Activated naive CD4-positive, alpha-beta T cell treated with Interleukin-2 at 50 U/mL for 16 hours (primary cell): ENCODE data around the gene DAB2.
A peak's percentile ranks its signal among the peaks of the same experiment; 100 is the strongest.
"Not testable (repeated sequence)": the region's sequence is repeated elsewhere in the genome, so short reads cannot be mapped to it uniquely, and the experiment has no call there.

Experiments used
- DNase-seq: peaks from one replicate; pipeline ENCODE4 v3.0.0-alpha.2; 2020

Gene DAB2

DNA sequence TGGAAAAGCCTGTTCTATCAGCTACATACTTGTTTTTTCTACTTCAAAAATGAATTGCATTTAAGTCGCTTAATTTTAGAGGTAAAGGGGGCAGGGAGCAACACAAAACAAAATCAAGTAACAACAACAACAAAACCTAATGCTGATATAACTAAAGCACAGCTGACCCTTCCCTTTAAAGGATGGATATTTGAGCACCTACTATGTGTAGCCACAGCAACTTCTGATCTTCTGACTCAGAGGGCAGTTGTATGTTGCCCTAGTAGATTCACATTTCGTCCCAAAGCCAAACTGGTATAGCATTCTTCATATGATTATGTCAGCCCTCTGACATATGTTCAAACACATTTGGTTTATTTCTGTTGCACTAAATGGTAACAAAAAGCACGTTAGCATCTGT is 6.8 kb downstream of the DAB2 start:
- DNase-seq: no peak

DNA sequence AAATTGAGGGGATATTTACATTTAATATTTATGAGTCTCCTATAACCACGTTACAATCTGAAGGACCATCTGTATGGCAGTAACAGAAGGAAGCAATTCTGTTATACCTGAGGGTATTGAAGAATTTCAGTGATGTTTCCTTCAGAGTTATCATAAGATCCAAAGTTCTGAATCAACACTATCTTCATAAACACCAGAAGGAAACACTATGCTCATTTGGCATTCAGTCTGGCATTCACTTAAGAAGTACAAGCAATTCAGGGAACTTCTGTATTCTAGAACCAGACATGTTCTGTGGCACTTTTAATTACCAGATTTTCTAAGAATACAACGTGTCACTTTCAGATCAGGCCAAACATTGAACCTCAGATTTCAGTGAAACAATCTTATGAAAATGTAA is 9.6 kb downstream of the DAB2 start:
- DNase-seq: no peak

DNA sequence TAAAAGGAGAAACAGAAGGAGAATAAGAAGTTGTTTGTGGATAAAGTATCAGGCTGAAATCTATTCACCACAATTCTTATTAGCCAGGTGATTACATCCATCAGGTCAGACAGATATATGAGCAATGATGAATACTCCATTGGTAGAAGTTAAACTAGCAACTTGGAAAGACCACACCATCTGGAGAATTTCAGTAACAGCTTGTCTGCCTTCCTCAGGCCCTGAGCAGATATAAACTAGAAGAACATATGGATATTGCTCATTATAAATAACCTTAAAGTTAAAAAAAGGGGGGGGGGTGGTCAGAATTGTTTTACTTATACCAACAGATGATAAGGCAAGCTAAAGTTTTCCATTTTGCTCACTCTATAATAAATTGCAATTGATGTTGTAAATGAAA is 10.4 kb downstream of the DAB2 start:
- no peak for DNase-seq

DNA sequence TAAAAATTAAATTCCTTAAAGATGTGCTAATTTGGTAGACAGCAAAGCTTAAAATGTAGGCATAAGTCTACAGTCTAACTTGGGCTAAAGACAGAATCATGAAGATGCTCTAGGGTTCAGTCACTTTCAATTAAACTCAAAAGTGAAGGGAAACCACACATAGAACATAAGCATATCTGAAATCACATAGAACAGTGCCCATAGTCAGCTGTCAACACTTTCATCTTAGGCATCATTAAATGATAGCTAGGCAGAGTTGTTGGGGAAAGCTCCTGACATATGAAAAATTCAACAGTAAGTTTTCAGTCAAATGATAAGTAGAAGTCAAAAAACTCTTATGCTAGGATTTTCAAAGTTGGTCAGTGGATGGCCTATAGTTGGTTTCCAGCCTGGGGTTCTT is 11.0 kb downstream of the DAB2 start:
- DNase-seq: no peak

DNA sequence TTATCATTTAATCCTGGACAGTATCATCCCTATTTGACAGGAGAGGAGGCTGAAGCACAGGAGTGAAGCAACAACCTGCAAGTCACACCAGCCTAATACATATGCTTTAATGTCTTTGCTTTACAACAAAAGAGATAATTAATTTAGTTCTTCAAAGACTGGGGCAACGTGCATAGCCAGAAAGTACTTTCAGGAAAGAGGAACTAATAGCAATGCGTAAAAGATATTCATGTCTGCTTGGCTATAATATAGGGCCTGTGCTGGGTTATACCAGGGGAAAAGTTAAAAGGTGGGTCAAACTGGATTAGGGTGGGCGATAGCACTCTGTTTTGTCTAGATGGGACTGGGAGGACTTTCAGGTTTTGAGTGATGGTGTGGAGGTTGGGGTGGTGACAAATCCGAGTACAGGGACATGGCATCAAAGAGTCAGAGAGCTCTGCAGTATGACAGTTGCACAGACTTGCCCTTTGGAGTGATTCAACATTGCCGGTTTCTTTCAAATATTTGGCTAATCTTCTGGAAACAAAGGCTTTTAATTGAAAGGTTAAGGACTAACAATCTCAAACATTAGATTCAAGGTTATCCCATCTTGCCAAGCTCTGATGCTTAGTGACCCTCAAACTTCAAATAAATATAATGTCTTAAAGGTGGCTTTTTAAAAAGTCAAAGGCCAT is 11.9 kb downstream of the DAB2 start:
- DNase-seq: no peak

DNA sequence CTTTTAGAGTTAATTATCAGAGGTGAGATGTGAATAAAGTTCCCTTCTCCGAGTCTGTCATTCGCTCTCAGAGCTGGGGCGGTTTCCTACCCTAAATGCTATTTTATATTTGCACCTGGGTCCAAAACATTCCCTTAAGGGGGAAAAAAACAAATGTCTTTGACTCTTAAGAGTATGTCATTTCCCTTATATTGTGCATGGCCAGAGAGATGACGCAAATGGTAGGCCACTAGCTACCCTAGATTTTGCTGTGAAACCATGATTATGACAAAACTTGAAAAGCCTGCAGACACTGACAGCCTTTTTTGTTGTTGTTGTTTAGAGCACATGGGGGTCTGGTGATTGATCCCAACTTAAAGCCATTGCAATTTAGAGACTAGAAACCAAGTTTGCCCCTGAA is 12.8 kb downstream of the DAB2 start:
- no peak for DNase-seq

DNA sequence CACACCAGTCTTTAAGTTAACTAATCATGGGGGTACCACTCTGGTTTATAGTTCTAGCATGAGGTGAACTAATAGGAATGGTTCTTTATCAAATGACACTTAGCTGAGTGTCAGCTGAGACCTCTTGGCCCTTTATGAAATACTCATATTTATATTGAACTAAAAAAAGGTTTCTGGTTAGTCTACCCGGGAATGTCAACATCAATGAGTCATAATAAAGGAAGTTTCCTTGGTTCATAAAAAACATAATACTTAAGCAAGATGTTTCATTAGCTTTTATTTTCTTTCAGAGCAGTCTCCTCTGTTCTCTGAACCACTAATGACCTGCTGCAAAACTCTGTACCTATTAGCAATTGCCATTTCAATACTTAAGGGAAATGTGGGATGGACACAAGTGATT is 13.7 kb downstream of the DAB2 start:
- no peak for DNase-seq

DNA sequence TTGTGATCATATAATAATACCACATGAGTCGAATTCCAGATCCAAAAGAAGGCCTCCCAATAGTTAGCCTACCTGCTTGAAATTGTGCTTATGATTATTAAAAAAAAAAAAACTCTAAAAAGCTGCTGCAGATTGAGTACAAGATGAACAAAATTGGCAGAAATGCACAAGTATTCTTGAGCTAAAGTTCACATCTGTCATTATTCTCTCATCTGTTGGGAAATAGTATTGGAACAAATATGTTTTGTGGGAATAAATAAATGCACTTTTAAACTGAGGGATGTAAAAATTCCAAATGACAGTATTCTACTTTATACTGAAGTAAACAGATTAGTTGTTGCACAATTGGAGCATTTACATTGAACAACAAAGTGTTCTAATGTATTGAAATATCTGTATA is 15.7 kb downstream of the DAB2 start:
- no peak for DNase-seq

DNA sequence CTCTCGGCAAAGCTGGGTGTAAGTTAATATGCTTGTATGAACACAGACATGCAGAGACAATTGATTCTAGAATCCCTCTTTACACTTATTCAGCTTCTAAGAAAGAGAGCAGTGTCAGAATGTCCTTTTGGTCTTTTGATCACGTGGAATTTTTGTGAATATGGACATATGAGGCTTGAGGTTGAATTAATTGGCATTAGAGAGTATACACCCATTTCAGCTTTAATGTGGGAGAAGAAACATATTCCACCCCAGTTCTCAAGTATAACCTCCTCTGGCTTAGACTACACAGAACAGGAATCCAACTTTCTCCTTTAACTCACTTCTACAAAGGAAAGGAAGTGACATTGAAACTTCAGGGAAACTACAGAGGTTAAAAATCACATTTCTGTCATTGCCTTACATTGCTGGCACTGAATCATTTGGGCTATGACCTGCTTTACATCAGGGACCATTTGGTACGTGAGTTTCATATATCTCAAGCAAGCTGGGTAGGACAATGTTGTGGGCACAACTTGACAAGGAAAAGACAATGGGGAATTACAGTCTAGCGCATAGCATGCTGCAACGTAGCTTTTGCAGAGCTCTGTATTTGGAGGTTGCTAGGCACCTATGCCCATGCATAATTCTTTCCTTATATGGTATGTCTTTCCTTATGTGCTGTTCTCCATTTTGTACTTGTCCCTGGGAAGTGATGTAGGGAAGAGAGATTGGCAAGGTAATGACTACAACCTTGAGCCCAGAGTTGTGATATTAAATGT is 19.5 kb downstream of the DAB2 start:
- no peak for DNase-seq

DNA sequence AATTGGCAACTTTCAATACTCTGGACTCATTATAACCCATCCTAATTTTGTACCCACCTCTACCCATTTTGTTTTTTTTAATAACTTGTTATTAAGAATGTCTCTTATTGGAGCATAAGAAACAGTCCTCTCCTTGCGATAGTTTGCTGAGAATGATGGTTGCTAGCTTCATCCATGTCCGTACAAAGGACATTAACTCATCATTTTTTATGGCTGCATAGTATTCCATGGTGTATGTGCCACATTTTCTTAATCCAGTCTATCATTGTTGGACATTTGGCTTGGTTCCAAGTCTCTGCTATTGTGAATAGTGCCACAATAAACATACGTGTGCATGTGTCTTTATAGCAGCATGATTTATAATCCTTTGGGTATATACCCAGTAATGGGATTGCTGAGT is 21.0 kb downstream of the DAB2 start:
- not testable (repeated sequence) for DNase-seq

DNA sequence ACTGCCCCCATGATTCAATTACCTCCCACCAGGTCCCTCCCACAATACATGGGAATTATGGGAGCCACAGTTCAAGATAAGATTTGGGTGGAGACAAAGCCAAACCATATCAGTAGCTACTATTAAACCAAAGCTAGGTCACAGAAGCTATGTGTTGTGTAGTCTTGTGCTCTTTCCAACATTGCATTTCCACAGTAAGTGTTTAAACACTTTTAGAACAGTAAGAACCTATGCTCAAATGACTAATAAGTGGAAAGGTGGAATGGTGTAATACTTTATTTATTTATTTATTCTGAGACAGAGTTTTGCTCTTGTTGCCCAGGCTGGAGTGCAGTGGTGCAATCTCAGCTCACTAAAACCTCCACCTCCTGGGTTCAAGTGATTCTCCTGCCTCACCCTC is 22.6 kb downstream of the DAB2 start:
- DNase-seq: not testable (repeated sequence)

DNA sequence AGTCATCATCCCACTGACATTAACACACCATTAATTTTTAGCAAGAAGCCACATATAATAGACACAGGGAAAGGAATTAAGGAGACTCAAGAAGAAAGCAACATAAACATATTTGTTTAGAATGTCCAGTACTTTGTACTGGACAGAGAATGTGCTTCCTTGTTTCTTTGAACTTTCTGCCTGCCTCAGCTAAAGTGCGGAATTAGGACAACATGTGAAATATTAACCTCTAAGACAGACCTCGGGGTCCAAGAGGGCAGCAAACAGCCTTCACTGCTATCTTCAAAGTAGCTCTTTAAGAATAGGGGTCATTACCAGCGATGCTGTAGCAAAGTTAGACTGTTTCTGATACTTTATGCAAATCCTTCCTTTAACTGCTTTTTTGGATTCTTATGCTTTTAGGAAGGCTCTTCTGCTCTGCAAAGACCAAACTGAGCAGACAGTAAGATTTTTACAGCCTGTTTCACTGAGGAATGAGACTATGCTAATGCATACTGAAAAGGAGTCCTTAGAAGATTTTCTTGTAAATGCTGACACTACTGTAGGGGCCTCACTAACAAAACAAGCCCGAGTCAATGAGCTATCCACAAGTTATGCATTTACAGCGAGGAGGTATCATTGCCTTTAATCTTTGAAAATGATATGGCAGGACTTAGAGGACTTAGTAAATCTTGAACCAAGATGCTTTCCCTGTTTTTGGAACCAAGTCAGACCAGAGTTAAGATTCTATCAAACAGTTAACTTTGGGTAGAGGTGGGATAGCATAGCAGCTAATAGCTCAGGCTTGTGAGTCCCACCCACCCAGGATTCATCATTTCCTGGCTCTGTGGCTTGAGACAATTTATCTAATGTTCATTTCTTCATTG is 23.8 kb downstream of the DAB2 start:
- DNase-seq: no peak

DNA sequence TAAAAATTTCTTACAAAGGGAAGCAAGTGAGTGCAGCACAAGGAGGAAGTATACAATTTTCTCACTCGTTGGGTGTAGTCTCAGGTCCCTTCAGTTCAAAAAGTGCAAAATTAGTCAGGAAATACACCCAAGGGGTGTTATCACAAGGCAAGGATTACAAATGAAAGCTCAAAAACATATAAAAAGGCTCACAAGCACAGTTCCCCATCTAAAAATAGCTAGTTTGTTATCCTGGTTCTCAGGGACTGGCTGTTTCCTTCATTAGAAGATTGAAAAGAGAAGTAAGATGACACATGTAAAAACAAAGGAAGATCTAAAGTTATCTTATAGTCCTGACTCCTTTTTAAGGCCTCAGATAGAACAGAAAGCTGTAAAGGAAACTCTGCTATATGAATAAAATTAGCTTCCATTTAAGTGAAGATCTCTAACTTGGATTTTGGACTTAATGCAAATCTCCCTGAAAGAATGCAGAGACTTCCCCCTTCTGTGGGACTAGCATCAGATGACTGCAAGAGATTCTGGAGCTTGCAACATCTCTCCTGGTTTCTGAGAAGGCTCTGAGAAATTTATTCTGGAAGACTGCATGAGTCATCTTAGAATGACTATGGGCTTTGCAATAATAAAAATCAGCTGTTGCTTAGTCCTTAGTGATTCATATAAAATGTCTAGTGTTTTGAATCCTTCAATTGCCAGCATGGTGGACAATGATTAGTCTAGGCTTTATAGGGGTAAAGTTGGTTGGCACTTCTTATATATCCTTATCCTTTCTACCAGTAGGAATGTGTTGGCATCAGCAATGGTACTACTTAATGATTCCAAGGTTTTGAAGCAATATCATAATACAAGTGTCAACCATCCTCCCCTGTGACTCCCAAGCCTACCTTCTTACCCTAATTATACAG is 25.4 kb downstream of the DAB2 start:
- no peak for DNase-seq

DNA sequence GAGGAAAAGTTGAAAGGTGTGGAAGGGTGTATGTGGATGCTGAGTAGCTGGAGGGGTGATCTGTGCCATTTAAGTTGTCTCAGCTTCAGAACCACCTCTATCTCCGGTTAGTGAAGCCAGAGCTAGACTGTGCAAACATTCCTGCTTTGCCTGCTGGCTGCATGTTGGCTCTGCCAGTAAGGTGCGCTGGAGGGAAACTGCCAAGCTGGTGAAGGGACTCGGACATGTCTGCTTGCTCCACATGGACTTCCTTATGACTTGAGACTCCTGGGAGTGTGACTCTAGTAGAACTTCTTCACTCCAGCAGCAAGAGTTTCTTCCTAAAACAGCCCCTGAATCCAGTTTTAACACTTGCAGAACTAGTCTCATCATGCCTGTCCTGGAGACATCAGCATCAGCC is 27.9 kb downstream of the DAB2 start:
- DNase-seq: no peak

DNA sequence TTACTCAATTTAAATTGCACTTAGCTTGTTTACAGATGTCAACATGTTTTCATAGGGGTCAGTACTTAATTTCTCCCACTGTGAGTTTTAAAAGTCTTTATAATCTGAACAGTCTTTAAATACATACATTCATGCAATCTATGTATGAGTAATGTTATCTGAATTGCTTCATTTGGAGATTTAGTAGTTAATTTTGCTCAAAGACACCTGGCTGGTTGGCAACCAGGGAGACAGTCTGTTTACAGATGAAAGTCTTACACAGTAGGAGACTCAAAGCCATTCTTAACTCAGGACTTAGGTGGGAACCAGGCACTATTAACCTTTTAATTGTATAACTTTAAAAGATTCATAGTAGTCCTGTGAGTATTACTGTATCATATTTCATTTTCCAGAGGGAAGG is 29.3 kb downstream of the DAB2 start:
- DNase-seq: no peak

DNA sequence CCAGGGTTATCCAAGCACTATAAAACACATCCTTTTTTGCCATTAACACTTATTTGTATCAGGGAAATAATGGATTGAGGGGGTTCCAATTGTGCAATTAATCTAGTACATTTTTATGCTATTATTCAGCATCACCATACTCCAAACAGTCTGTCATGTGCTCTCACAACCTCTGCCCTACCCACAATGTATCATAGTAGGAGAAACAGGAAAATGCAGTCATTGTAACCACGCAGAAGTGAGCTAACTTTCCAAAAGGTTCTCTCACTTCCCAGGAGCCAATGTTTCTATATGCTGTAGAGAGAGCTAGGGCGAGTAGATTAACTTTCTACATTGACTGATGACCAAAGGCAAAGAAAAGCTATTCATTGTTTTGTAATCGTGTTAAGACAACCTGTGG is 29.8 kb downstream of the DAB2 start:
- DNase-seq: no peak

DNA sequence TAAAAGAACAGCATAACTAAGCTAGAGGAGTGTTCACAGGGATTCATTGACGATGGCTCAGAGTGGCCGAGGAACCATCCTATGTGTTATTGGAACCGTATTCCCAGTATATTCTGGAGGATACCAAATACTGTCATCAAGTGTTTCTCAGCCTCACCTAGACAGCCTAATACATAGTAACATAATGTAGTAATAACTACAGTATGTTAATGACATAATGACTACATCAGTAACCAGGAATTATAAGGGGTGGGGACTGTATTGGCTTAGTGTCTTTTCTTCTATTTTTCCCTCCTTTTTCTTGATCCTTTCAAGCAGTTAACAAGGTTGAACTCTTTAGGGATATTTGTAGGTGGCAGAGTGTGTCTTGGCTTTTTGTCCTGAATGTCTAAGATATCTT is 33.8 kb downstream of the DAB2 start:
- DNase-seq: no peak

DNA sequence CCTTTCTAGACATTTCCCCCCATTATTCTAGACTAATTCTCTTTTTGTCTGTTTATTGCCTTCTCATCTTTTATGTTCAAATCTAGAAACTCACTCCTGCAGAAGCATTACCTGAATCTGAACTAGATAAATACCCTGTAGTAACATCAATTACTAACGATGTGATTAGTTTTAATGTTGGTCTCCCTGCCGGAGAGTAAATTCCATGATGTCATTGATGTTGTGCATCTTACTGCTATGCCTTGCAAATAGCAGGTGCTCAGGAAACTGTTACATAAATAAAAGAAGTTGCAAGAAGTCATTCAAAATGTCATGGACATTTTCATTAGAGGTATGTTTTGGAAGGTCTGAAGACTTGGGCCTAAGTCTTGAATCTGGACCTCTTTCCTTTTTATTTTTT is 37.5 kb downstream of the DAB2 start:
- no peak for DNase-seq

DNA sequence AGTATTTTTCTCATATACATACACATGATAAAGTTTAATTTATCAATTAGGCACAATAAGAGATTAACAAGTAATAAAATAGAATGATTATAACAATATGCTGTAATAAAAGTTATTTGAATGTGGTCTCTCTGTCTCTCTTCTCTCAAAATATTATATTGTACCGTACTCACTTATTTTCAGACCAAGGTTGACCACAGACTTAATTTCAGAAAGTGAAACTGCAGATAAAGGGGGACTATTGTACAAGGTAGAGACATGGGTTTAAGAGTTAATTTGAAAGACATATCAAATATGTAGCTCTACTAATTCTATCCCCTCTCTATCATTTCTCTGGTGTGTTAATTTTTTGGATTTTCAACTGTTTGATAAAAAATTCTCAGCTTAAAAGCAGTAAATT is 40.5 kb downstream of the DAB2 start:
- DNase-seq: no peak

DNA sequence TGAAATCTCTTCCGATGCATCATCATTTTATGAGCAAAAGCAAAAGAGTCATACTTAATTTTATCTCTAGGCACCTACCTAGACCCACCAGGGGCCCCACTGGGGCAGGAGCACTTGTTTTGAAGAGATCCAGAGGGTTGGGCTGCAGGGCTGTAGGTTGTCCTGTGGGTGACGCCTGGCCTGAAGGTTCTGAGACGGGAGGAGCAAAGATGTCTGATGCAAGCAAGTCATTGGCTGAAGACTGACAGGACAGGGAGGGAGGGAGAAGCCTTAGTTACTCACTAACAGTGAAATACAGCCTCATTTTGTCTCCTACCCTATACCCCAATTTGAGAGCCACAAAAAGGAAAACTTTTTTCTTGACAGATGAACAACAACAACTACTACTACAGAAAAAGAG is 43.4 kb downstream of the DAB2 start:
- DNase-seq: no peak

DNA sequence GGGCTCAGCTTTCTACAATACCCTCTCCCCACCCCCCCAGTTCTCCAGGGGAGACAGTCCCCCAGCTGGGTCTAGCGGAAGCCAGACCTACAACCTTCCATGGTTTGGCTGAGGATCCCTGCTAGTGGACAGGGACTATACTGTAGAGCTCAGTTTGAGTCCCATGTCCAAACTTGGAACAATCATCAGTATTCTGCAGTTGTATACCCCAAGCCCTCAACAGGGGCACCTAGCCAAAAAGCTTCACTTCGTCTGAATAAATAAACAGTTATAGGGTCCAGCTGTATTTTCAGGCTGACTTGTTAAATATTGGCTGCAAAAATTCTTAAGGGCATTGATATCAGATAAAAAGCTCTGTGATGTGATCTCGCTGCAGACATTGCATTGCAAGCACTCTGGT is 45.1 kb downstream of the DAB2 start:
- no peak for DNase-seq

DNA sequence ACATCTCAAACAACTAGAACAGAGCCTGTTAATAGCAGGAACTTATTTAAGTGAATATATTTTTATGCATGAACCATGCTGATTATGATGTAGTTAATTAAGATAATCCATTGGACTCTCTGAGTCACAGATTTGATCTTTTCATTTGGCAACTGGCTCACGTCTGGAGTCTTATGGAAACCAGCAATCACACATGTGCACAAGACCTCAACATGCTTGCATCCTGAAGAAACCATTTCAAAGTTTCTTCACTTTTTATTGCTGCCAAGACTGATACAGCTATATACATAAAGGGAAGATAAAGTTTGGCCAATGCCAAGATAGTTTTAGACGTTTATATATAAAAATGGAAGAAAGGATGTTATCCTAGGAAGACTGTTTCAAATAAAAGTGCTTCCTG is 47.2 kb downstream of the DAB2 start:
- no peak for DNase-seq

DNA sequence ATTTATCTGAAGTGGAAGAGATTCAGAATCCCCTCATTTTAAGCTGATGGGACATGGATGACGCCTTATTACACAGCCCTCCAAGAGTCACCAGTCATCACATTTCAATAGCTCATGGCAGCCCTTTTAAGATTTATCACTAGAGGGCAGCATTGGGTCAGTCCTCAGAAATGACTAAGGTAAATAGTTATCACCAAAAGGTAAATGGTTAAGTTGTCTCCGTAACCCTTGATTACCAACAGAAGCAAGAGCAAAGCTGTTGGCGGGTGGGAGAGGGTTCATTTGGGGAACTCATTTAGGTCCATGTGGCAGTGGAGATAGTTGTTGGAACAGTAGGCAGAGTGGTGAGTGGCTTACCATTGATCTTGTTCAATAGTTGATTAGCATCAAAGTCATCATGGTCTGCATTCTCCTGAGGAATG is 48.5 kb downstream of the DAB2 start:
- DNase-seq: peak; percentile 21
